B cell (primary cell): ENCODE measurements around the gene TJP2. TPM values are rescaled to one million over a fixed set of nuclear protein-coding genes. Genes with fewer than 3 reads are reported as not detected.

Source experiments
- ATAC-seq: fragments of 200-7000 bp; cut with Tn5 transposase; one replicate; pipeline ENCODE4 v1.10.0; 2021; ENCODE audit warnings: low read depth, mild to moderate bottlenecking, moderate number of reproducible peaks, moderate library complexity
- CTCF ChIA-PET: fragments of 350-600 bp; sonication (Branson Sonifier 250); formaldehyde crosslinking; loops from one replicate; lab custom pipeline; 2021; ENCODE audit warnings: antibody characterized with exemption, inconsistent platforms; lab: Charles Lee
- POLR2A ChIA-PET: fragments of 350-600 bp; sonication (Branson Sonifier 250); formaldehyde crosslinking; loops from one replicate; lab custom pipeline; 2021; ENCODE audit warnings: antibody characterized with exemption; lab: Charles Lee
- DNase-seq: peaks from one replicate; pipeline ENCODE4 v3.0.0; 2013
- H2AFZ ChIP-seq: 2 replicates; pipeline ENCODE4 v1.6.1; 2012; ENCODE audit warnings: mild to moderate bottlenecking, low read depth, low read length; ENCODE audit not compliant: insufficient read depth, poor library complexity, severe bottlenecking
- H3K27ac ChIP-seq, 2 donors: 1 replicate in 1 of 2; 2 replicates in 1 of 2; pipeline ENCODE4 v1.5.1; 2012 to 2013; ENCODE audit warnings: low read length in 2 of 2, mild to moderate bottlenecking in 2 of 2, moderate library complexity in 1 of 2
- H3K27me3 ChIP-seq, 4 experiments: fragments of 200-600 bp in 1 of 4; sonication (generic) in 1 of 4; replicated peaks in 1 of 4; 1 replicate in 2 of 4; 2 replicates in 2 of 4; pipeline versions ENCODE4 v1.6.1 to v1.7.0; 2013 to 2016; ENCODE audit warnings: low read length in 3 of 4, mild to moderate bottlenecking in 2 of 4, mixed read lengths in 1 of 4, moderate library complexity in 1 of 4; ENCODE audit not compliant: insufficient read depth in 4 of 4, control insufficient read depth in 3 of 4; ENCODE audit errors: control extremely low read depth in 1 of 4
- H3K36me3 ChIP-seq, 2 experiments: replicated peaks in 1 of 2; 1 replicate in 1 of 2; 2 replicates in 1 of 2; pipeline versions ENCODE4 v1.6.1 to v1.7.1; 2013; ENCODE audit warnings: low read length in 1 of 2; ENCODE audit not compliant: insufficient read depth in 2 of 2, control insufficient read depth in 1 of 2; ENCODE audit errors: control extremely low read depth in 1 of 2, extremely low read depth in 1 of 2
- H3K4me1 ChIP-seq, 2 donors: fragments of 200-600 bp in 1 of 2; sonication (generic) in 1 of 2; 1 replicate in 1 of 2; 2 replicates in 1 of 2; pipeline versions ENCODE4 v1.5.1 to v1.6.1; 2013 to 2017; ENCODE audit warnings: low read length in 2 of 2; ENCODE audit not compliant: control insufficient read depth in 2 of 2, insufficient read depth in 2 of 2
- H3K4me2 ChIP-seq: replicated peaks from 2 replicates; pipeline ENCODE3; 2012; ENCODE audit warnings: mild to moderate bottlenecking, low read depth, low read length; ENCODE audit not compliant: poor library complexity, severe bottlenecking
- H3K4me3 ChIP-seq, 5 experiments: fragments of 200-600 bp in 1 of 5; sonication (generic) in 1 of 5; 1 replicate in 3 of 5; 2 replicates in 2 of 5; pipeline versions ENCODE4 v1.5.1 to v1.7.0; 2011 to 2016; ENCODE audit warnings: low read length in 4 of 5, mild to moderate bottlenecking in 4 of 5, low read depth in 2 of 5, control low read depth in 1 of 5, moderate library complexity in 1 of 5; ENCODE audit not compliant: insufficient read depth in 1 of 5; ENCODE audit errors: control extremely low read depth in 1 of 5, extremely low read depth in 1 of 5
- H3K79me2 ChIP-seq: fragments of 200-600 bp; sonication (generic); one replicate; pipeline ENCODE4 v1.6.0; 2016; ENCODE audit warnings: low read length; ENCODE audit not compliant: control insufficient read depth, insufficient read depth
- H3K9ac ChIP-seq: fragments of 200-600 bp; sonication (generic); 2 replicates; pipeline ENCODE4 v1.6.1; 2017; ENCODE audit warnings: mild to moderate bottlenecking, low read length, moderate library complexity
- H3K9me3 ChIP-seq, 3 donors: one replicate each; pipeline versions ENCODE4 v1.6.1 to v1.7.1; 2013; ENCODE audit warnings: low read length in 2 of 3; ENCODE audit not compliant: control insufficient read depth in 2 of 3, insufficient read depth in 1 of 3; ENCODE audit errors: control extremely low read depth in 1 of 3
- H4K20me1 ChIP-seq: 2 replicates; pipeline ENCODE4 v1.6.0; 2012; ENCODE audit warnings: mild to moderate bottlenecking, low read length; ENCODE audit not compliant: insufficient read depth, control insufficient read depth, poor library complexity, severe bottlenecking
- H3K27ac Mint-ChIP-seq: one replicate; pipeline ENCODE4 v1.8.0; 2021; ENCODE audit warnings: mixed read lengths
- H3K27me3 Mint-ChIP-seq: one replicate; pipeline ENCODE4 v1.8.0; 2021; ENCODE audit warnings: mixed read lengths
- H3K4me1 Mint-ChIP-seq: one replicate; pipeline ENCODE4 v1.8.0; 2021; ENCODE audit warnings: mixed read lengths
- H3K4me3 Mint-ChIP-seq: one replicate; pipeline ENCODE4 v1.8.0; 2021; ENCODE audit warnings: mixed read lengths
- H3K9me3 Mint-ChIP-seq: one replicate; pipeline ENCODE4 v1.8.0; 2022; ENCODE audit warnings: mixed read lengths; ENCODE audit not compliant: insufficient read depth
- EZH2 ChIP-seq: IDR thresholded peaks from 2 replicates; pipeline ENCODE4 v1.6.1; 2012; ENCODE audit warnings: borderline replicate concordance, low read depth, mild to moderate bottlenecking, moderate library complexity, low read length; ENCODE audit not compliant: insufficient read depth, poor library complexity, severe bottlenecking
- WGBS: methylation state at CpG from one replicate; pipeline ENCODE4 v1.1.5; 2013; ENCODE audit warnings: missing lambda C conversion rate; ENCODE audit not compliant: insufficient coverage; 5-methylcytosine and 5-hydroxymethylcytosine counted together
- intact Hi-C: fragments of 100-400 bp; cut with micrococcal nuclease; formaldehyde crosslinking; loops from one replicate; pipeline ENCODE4 v1.10.0; 2022
- polyA plus RNA-seq: library from polyadenylated mRNA; depleted of rRNA; stranded (reverse); fragments of >200 nt; gene quantifications from 2 replicates; pipeline ENCODE4 v1.2.3, GENCODE V29; 2012
- total RNA-seq, 2 donors: library from RNA; stranded (reverse); fragments of 120-200 nt in 1 of 2; gene quantifications; 1 replicate in 1 of 2; 2 replicates in 1 of 2; pipeline versions ENCODE4 v1.2.3 to v1.2.4, GENCODE V29; 2013 to 2022
- TF ChIP-seq, protein P1 (sequence below): fragments of 200-600 bp; IDR thresholded peaks from one replicate; pipeline ENCODE4 v1.8.0; 2022; ENCODE audit warnings: antibody characterized with exemption, mild to moderate bottlenecking

Gene TJP2
- total and polyA plus RNA-seq, 2 donors (not counting 1 experiment from before 2014, with no cell fraction given) = 1.2 to 2.3 TPM

GRCh38 chr9:69132361-69132760 is 41.7 kb upstream of the TJP2 start:
- Histone ChIP-seq H3K4me1 (no peaks in the 10 kb centered on the region), H3K9me3 (no peaks in the 10 kb centered on the region), H3K9ac (no peak overlapping the region), H3K36me3 (no peaks in the 10 kb centered on the region), H3K79me2 (no peaks in the 10 kb centered on the region), H3K4me3 (no peak overlapping the region), H4K20me1 (no peaks in the 10 kb centered on the region), H3K4me2 (no peak overlapping the region), H3K27me3 (no peaks in the 10 kb centered on the region), H2AFZ (no peak overlapping the region), H3K27ac (no peak overlapping the region)
- WGBS = 86% methylated on average over 1 of the region's 4 CpGs
- Mint-ChIP-seq H3K27me3 (peaks cover 12% of the 10 kb centered on the region), H3K4me3 (no peak overlapping the region), H3K9me3 (no peaks in the 10 kb centered on the region), H3K27ac (no peak overlapping the region), H3K4me1 (no peaks in the 10 kb centered on the region)
- TF ChIP-seq, protein P1, sequence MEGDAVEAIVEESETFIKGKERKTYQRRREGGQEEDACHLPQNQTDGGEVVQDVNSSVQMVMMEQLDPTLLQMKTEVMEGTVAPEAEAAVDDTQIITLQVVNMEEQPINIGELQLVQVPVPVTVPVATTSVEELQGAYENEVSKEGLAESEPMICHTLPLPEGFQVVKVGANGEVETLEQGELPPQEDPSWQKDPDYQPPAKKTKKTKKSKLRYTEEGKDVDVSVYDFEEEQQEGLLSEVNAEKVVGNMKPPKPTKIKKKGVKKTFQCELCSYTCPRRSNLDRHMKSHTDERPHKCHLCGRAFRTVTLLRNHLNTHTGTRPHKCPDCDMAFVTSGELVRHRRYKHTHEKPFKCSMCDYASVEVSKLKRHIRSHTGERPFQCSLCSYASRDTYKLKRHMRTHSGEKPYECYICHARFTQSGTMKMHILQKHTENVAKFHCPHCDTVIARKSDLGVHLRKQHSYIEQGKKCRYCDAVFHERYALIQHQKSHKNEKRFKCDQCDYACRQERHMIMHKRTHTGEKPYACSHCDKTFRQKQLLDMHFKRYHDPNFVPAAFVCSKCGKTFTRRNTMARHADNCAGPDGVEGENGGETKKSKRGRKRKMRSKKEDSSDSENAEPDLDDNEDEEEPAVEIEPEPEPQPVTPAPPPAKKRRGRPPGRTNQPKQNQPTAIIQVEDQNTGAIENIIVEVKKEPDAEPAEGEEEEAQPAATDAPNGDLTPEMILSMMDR = no peak
- no peak for TF ChIP-seq EZH2
- ATAC-seq = no peak
- intact Hi-C loops = no loop called here
- CTCF ChIA-PET = no interaction called here
- POLR2A ChIA-PET = no interaction called here
- DNase-seq = no peak

DNA sequence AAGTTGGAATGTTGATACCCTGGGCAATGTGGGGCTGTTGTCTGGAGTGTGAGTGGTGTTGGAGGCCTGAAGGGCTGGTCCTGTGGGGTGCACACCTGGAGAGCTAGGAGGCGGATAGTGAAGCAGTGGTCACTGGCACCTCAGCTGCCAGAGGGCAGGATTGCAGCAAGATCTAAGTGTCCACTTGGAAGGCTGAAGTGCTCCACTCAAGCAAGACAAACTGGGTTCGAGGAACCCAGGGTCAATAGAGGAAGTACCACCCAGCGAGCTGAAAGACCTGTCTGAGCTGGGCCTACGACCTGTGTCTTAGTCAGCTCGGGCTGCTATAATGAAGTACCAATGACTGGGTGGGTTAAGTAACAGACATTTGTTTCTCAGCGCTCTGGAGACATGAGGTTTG is 39.7 kb upstream of the TJP2 start:
- H3K36me3 ChIP-seq = no peaks in the 10 kb centered on the region
- H3K4me3 ChIP-seq = no peak overlapping the region
- H3K4me2 ChIP-seq = no peak overlapping the region
- no peaks in the 10 kb centered on the region for H4K20me1 ChIP-seq
- 83% methylated on average over 6 of the region's 6 CpGs for WGBS
- Mint-ChIP-seq H3K9me3 (no peaks in the 10 kb centered on the region), H3K27ac (no peak overlapping the region), H3K4me1 (no peaks in the 10 kb centered on the region), H3K4me3 (no peak overlapping the region), H3K27me3 (peaks cover 8% of the 10 kb centered on the region)
- H3K27me3 ChIP-seq = no peaks in the 10 kb centered on the region
- CTCF ChIA-PET = no interaction called here
- DNase-seq = no peak
- no peak for TF ChIP-seq EZH2
- TF ChIP-seq, protein P1 = no peak
- H3K4me1 ChIP-seq = no peaks in the 10 kb centered on the region
- H3K27ac ChIP-seq = no peak overlapping the region
- intact Hi-C loops = no loop called here
- POLR2A ChIA-PET = interaction anchor here (0.6 kb wide), 1 partner anchor 16 kb away, joined by 8 read pairs; no protein-coding TSS in a partner anchor
- no peak for ATAC-seq
- H2AFZ ChIP-seq = no peak overlapping the region
- H3K9ac ChIP-seq = no peak overlapping the region
- H3K9me3 ChIP-seq = no peaks in the 10 kb centered on the region
- no peaks in the 10 kb centered on the region for H3K79me2 ChIP-seq
